NCI-H524 treated with DMSO at 0.1 percent for 48 hours (cell line): ENCODE measurements around the gene MBD3.
"Not testable (repeated sequence)": the region's sequence is repeated elsewhere in the genome, so short reads cannot be mapped to it uniquely, and the experiment has no call there.

Experiments
- DNase-seq: peaks from one replicate; lab custom pipeline; 2025; lab: John Stamatoyannopoulos, UW

Gene MBD3

DNA sequence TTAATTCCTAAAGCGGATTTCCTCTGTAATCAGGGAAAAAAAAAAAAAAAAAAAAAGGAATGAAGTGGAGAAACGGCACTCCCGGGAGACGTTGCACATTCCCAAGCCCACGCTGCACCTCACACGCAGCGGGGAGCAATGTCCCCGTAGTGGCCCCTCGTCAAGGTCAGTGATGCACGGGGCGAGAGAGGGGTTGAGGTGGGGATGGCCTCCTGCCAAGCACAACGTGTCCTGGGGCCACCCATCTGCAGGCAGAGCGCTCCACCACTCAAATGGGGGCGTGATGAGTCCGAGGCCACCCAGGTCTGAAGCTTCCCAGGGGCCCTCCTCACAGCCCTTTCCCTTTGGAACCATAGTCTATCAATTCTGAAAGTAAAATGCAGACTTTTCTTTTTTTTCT lies 53.7 kb downstream of the MBD3 start:
- DNase-seq: no peak

DNA sequence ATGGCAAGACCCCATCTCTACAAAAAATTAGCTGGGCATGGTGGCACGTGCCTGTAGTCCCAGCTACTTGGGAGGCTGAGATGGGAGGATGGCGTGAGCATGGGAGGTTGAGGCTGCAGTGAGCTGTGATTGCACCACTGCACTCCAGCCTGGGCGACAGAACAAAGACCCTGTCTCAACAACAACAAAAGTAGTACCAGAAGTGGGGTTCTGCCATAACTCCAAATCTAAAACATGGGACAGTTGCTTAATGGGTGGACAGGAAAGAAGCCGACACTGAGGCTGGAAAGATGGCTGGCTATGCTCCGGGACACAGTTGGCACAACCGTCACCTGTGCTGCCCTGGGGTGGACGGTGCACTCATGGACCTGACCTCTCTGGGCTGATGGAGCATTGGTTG lies 57.0 kb downstream of the MBD3 start:
- DNase-seq: not testable (repeated sequence)

DNA sequence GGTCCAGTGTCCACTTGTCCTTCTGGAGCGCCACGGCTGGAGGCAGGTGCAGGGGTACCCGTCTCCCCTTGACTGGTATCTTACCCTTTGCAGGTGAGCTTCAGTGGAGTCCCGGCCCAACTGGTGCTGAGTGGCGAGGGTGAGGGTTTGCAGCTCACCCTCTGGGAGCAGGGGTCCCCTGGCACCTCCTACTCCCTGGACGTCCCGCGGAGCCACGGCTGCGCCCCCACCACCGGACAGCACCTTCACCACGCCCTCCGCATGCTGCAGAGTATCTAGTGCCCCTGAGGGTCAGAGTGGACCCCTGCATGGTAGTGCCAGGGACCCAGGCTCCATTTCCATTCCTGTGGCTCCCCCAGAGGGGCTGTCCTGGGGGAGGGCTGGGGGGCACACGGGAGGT lies 57.7 kb downstream of the MBD3 start:
- no peak for DNase-seq

GRCh38 chr19:1533510-1534150 lies 59.0 kb downstream of the MBD3 start:
- no peak for DNase-seq

DNA sequence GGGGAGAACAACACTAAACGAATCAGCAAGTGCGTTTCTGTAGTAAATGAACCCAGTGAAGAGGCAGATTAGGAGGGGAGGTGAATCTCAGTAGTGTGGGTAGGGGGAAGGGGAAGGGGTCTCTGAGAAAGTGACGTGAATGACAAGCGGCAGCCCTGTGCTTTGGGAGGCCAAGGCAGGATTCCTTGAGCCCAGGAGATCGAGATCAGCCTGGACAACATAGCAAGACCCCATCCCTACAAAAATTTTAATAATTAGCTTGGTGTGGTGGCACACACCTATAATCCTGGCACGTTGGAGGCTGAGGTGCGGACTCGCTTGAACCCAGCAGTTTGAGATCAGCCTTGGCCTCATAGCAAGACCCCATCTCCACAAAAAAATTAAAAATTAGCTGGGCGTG lies 60.7 kb downstream of the MBD3 start:
- no peak for DNase-seq

- no peak for DNase-seq
Observed at GRCh38 chr19:1531587-1531986, 61.1 kb downstream of the MBD3 start.

GRCh38 chr19:1530856-1531255 lies 61.8 kb downstream of the MBD3 start:
- not testable (repeated sequence) for DNase-seq

GRCh38 chr19:1529430-1529816 lies 63.2 kb downstream of the MBD3 start:
- no peak for DNase-seq

GRCh38 chr19:1528596-1529429 lies 63.9 kb downstream of the MBD3 start:
- DNase-seq: no peak

GRCh38 chr19:1527650-1528309 lies 64.9 kb downstream of the MBD3 start:
- no peak for DNase-seq

GRCh38 chr19:1526979-1527649 lies 65.6 kb downstream of the MBD3 start:
- no peak for DNase-seq

DNA sequence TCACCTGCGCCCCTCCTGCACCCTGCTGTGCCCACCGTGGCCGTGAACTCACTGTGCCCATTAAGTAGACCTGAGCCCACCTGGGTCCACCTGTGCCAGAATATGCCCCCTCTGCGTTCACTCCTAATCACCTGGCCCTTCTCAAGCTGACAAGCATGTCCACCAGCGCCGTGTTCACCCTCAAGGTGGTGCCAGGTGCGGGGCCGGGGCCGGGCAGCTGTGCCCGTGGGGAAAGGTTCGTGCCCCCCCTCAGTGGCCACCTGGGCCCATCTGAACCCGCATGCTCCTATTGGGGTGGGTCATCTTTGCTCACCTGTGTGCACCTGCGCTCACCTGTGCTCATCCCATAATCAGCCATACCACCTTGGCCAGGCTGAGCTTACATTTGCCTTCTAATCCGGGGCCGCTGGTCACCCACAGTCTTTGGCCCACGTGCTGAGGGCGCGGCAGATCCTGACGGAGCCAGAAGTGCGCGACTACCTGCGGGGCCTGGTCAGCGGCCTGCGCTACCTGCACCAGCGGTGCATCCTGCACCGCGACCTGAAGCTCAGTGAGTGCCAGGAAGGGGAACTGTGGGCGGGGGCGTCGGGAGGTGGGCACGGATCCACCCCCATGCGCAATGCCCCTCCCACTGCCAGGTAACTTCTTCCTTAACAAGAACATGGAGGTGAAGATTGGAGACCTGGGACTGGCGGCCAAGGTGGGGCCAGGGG lies 66.4 kb downstream of the MBD3 start:
- no peak for DNase-seq

DNA sequence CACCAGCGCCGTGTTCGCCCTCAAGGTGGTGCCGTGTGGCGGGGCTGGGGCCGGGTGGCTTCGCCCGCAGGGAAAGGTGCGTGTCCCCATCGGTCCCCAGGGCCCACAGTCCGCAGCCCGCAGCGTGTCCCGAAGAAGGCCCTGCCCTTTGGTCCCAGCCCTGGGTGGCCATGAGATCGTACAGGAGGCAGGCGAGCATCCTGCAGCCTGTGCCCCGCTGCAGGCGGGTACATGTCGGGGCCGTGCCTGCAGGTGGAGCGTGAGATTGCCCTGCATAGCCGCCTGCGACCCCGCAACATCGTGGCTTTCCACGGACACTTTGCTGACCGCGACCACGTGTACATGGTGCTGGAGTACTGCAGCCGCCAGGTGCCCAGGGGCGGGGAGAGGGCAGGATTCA lies 67.3 kb downstream of the MBD3 start:
- DNase-seq: no peak

DNA sequence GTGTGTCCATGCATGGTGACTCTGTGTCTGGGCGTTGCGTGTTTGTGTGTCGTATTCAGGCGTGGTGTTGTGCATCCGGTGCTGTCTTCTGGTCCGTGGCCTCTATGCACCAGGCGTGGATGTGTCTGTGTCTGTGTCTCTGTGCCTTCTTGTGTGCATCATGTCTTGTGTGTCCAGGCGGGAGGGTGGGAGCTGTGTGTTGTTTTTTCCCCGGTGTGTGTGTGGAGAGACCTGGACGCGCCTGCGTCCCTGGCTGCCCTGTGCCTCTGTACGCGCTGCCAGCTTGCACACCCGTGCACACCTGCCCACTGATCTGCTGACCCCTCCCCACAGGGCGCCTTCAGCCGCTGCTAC lies 67.7 kb downstream of the MBD3 start:
- DNase-seq: no peak

GRCh38 chr19:1524287-1524971 lies 68.2 kb downstream of the MBD3 start:
- no peak for DNase-seq
